Astrocyte of the hippocampus (primary cell): ENCODE data around the gene FSTL1.
A peak's percentile ranks its signal among the peaks of the same experiment; 100 is the strongest.

Experiments
- DNase-seq: peaks from one replicate; pipeline ENCODE4 v3.0.0; 2011; ENCODE audit warnings: low read depth, low spot score

The FSTL1 gene

DNA sequence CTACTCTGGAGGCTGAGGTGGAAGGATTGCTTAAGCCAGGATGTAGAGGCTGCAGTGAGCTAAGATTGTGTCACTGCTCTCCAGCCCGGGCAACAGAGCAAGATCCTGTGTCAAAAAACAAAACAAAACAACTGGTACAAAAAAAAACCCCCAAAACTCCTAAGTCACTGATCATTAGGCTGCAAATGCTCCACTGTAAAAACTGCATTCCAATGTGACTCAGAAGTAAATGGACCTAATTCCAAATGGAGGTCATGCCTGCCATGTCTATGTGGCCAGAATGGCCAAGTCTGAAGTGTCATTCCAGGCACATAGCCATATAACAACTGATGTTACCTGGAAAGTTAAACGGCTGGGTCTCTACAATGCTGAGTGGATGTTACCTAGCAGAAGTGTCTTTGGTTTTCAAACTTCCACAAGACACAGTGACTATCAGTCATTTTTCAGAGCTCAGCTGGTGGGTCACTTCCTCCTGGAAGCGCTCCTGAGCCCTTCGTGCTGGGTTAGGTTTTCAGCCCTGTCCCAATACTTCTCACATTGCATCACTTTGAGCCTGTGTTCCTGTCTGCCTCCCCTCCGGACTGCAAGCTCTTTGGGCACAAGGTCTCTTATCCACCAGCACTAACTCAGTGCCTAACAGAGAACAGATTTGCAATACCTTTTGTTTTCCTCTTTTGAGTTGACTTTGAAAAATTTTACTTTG, 10.6 kb downstream of the FSTL1 start:
- DNase-seq = no peak

DNA sequence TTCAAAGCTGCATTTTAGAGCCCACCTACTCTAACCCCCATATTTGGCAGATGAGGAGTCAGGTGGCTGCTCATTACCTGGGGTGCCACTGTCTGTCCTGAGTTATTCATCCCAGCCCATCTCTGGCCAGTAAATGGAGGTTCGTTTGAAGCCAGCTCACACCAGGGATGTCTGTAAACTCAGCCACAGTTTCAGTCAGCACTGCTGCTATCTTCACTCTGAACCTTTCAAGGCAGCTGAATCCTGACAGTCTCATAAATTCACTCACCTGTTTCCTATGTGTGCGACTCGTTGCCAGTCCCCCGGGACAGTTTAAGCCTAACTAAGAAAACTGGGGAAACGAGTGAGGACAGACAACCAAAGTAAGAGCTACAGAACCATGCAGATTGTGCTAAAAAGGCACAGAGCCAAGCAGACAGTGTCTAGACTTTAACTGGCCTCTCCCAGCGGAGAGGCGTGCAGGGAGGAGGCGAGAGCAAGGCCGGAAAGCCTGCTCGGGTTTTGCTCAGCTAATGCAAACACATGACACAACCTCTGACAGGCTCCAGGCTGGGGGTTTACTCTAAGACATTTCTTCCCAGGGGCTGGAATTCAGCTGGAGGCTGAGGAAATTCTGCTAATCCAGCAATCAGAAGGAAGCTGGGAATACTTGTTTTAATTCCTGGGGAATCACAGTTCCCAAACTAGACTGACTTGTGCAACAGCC, 12.0 kb downstream of the FSTL1 start:
- peak; percentile 84 for DNase-seq

DNA sequence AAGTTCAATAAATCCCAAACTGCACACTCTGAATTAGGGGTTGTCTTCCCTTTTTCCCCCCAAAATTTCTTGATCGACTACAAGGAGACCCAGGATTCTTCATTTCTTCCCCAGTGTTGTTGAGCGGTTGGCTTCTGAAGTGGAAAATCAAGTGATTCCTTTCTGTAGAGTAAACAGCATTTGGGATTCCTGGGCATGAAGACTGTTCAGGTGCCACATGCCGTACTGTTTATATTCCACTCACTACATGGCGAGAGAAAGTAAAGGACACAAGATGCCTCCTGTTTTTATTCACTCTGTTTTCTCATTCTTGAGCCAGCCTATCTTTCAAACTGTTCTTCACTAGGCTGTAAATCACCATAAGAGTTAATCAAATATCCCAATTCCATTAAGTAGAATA, 12.6 kb downstream of the FSTL1 start:
- DNase-seq = no peak

DNA sequence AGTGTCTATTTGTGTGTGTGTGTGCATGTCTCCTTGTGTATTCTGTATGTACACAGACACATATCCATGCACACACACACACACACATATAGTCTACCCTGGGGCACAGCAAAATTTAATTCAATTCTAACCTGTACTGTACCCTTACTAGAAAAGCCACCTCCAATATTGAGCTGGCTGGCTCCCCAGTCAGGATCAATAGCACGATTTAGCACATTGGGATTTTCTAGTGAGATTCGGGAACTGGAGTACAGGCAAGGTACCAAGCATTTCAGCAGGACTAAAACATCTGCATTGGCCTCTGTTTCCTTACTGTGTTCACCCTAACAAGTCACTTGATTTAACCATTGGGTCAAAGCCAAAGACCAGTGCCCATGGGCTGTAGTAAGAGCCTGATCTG, 13.2 kb downstream of the FSTL1 start:
- no peak for DNase-seq

DNA sequence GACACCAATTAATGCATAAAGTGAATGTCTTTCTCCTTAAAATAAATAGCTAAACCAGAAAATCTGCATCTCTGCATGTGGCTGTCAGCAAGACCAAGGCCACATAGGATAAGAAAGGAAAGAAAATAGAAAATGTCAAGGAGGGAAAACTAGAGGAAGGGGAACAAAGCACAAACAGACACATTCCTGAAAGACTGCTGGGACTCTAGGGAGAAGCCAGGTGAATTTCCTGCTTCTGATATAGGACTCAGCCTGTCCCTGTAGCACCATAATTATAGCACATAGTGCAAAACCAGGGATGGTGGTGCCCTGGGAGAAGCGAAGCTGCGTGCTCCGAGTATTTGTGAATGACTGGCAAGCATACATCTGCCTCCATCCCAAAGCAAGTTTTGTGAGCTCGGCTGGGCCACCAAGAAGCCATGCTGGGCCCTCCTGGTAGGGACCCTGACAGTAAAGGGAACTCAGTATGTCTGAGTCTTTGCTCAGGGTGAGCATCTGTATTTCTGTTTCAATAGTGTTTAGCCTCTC, 14.2 kb downstream of the FSTL1 start:
- no peak for DNase-seq

DNA sequence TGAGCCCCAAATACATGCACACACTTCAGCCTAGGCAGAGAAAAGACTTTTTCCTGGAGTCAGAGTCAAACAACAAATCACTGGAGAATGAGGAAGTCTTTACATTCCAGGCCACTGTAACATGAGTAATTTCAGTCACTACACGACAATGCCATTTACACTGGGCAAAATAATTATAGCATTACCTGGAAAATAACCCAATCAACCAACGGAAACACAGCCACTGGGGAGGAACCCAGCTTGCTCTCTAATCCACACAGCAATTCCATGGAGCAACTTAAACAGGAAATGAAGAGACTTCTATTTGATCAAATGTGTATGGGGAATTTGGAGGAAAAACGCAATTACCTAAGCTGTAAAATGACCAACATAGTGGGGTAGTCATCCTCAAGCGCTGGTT, 15.2 kb downstream of the FSTL1 start:
- peak; percentile 77 for DNase-seq

DNA sequence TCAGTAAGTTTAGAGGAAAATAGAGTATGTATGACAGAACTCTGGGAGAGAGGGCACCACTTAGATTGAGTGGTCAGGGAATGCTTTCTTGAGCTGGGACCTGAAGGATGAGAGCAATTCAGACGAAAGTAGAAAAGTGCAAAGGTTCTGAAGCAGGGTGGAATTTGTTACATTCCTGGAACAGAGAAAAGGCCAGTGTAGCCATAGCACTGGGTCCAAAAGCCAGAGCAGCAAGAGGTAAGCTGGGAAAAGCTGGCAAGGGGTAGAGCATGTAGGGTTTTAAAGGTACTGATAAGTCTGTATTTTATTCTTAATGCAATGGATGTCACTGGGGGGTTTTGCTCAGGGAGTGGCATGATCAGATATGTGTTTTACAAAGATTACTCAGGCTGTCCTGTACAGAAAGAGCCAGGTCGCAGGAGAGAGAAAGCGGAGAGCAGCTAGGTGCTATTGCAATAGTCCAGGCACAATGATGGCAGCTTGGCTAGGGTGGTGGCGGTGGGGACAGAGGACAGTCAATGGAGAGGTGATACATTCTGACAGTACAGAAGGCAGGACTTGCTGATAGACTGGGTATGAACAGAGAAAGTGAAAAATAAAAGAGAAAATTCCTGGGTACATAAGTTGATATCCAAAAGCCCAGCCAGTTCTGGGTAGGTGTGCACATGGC, 17.0 kb downstream of the FSTL1 start:
- no peak for DNase-seq

DNA sequence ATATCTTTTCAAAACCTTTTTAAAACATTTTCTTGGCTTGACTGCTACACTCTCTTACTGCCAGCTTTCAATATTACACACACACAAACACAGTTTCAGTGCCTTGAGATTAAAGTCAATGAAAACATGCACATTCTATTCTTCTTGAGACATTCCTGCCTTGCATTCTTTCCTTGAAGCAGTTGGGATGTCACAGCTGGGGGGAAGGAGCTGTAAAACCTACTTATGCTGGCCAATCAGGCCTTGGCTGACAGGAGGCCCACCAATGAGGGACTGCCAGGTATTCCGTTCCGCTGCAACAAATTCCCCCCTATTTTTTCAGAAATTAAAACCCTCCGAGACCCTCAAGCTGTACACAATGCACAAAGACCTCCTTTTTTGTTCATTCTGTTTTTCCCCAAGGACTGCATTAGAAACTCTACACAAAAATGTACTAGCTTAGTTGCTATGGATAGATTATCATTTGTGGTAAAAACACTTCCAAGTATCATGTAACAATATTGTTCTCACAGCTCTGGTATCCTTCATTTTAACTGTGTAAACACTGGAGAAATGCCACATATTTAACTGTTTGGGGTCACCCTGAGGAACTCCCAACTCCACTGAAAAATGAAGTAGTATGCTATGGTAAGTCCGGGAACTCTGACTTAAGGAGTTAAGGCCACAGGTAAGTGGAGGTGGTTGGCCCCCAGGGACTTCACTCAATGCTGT, 18.5 kb downstream of the FSTL1 start:
- DNase-seq = peak; percentile 95

DNA sequence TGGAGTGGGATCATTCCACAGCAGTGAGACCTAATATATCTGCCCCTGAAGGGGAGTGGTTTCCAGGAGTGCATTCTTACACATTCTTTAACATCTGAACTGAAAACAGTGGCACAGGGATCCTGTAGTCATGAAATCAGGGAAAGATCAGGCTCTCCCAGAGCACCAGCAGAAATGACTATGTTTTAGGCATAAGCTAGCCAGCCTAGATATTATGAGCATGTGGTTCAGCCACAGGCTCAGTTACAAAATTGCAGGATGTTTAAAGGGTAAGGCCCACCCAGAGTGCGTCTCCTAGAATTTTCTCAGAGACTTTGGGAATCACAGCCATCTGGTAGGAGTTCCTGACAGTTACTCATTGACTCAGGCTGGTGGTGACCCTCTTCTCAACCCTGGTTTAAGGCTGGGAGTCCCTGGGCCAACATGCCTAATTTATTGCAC, 20.9 kb downstream of the FSTL1 start:
- peak; percentile 64 for DNase-seq

DNA sequence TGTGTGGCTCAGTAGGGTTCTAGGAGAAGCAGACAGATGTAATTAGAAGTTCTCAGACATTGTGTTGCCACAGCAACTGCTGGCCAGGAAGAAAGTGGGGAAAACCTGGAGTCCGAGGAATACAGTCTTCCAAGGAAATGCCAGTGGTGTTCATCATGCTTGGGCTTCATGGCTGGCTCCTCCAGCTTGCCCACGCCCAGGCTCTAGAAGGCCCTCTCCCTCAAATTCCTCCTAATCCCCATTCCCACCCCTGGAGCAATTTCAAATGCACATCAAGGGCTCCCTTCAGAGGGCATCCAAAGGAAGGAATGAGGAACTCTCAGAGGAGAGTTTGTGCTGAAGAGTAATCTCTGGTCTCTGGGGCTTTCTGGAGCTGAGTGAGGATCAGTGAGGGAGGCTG, 21.9 kb downstream of the FSTL1 start:
- no peak for DNase-seq

DNA sequence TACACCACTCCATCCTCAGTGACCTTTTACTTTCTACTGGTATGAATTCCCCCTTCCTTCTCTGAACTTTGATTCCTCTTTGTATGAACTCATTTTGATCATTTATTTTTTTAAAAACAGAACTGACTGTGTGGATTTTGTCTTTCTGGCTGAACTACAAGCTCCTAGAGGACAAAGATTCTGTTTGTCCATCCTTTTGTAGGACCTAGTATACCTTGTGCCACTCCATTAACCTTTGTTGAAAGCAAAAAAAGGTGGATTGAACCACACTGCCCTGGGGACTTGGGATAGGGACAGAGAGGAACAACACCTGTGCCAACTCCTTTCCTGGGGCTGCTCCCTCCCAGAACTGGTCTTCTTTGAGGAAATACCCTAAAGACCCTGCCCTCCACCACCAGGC, 23.6 kb downstream of the FSTL1 start:
- no peak for DNase-seq

DNA sequence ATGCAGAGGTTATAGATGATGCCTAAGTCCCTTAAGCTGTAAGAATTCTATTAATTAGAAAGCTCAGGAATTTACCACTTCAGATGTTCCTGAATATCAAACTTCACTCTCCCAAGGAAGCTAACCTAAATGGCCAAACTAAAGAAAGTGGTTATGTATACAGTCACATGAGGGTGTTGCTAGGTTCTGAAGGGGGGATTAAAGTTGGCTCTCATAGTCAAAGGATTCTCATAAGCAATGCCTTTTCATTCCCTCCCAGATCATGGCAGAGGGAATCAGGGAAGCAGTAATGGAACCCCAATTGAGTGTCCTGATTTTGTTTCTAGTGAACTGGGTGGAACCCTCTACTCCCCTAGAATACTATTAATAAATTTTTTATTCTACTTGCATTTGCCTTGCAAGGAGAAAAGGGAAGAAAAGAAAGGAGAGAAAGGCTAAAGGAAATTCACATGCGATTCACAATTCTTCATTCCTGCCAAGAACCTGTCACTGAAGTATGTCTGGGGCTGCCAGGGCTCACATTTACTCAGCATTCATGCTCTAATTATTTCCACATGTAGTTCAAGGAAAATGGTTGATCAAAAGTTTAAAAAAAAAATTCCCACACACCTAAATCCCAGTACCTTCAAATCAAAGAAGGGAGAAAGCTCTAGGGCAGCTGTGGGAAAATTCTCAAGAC, 25.1 kb downstream of the FSTL1 start:
- peak; percentile 93 for DNase-seq

DNA sequence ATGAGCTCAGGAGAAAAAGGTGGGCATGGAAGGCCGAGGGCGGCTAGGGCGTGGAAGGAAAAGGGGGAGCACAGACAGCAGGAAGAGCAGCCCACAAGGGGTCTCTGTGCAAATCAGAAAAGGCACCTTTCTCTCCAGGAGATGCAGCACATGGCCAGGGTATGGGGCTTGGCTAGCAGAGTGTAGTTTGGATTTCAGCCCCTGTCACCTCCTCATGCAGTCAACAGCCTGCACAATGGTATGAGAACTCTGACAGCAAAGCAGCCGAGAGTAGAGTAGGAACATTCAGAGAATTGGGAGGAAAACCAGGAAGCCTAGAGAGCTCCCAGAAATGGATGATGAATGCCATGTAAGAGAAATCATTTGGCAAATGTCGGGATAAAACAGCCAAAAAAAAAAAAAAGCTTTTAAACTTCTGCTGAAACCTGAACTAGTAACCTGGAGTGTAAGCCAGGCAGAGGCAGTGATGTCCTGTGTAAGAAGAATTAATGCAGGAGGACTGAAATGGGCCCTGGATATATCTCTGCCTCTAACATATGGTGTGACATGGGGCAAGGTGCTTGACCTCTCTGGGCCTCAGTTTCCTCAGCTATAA, 25.7 kb downstream of the FSTL1 start:
- no peak for DNase-seq

DNA sequence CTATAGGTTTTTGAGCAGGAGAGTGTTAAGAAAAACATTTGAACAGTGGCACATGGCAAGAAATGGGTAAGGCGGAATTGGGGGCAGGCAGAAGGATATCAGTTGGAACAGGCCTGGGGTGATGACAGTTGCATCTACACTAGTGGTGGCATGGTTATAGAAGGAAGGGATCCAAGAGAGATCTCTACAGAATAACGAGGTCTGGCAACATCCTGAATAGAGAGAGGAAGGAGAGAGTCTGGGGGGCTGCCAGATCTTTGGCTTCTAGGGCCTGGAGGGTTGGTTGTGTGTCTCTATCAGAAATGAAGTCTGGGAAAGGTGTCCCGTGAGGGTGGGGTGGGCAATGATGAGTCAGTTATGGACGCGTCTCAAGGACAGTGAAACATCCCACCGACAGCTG, 26.3 kb downstream of the FSTL1 start:
- no peak for DNase-seq

DNA sequence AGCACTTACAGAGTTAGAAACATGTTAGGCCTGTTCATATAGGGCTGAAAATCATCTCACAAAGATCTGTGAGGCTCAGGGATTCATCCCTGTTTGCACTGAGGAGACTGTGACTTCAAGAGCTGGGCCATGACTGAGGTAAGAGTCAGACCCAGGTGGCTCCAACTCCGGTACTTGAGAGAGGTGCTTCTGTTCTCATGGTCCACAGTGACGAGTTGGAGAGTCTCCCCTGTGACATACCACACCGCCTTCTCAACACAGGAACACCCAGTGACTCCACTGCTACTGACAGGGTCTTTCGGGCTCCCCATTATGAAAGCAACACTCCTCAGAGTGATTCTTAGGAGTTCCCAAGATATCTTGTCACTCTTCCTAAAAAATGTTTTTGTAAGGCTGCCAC, 27.4 kb downstream of the FSTL1 start:
- DNase-seq = no peak

DNA sequence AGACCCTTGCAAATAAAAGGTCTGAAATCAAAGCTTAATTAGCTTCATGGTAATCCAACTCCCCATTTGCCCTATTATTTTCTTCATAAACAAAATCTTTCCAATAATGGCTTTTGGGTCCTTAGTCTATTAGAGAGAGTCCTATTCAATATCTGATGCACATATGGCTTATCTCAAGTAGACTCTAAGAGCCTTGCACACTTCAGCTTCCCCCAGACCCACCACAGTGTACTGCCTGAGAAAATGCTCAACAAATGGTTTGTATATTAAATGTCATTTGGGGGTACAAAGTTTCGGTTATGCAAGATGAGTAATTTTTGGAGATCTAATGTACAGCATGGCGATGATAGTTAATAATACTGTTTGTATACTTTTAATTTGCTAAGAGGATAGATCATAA, 28.9 kb downstream of the FSTL1 start:
- no peak for DNase-seq

DNA sequence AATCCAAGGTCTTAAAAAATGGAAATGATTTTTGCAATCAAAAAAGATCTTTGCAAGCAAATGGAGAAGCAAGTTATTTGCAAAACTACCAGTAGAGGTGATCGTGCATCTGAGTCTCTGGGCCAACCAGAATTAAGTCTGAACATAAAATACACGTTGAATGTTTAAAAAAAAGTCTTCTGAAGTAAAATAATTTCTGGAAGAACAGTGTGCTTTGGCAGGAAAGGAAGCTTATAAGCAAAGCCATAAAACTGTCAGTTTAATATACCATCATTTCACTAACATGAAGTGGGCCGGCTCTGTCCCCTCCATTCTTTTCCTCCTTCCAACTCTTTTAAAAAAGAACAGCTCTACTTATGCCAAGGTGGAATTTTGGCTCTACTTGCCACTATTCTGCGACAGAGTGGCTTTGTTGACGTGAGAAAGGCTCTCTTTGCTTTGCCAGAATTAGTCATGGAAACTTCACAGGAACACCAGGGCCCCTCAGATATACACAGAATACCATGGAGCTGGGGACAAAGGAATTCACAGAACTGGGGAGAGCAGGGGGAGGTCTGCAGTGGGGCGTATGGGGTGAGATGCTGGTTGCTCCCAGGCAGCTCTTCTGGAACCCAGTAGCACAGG, 29.8 kb downstream of the FSTL1 start:
- peak; percentile 88 for DNase-seq

DNA sequence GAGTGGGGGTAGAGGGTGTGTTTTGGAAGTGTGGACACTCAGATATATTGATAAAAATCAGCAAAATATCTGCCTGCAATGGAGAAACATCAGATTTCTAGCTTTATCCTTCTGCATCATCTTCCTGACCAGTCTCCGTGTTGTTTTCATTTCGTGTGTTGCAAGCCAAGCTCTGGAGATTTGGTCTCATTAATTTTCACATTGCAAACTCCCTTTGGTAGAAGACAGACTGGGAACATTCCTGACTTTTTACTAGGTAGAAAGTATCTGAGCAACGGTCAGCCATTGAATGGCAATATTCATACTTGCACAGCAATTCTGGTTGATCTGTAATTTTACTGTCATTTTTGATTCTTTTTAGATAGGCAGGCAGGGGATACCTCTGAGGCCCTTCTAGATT, 30.4 kb downstream of the FSTL1 start:
- DNase-seq = peak; percentile 39

DNA sequence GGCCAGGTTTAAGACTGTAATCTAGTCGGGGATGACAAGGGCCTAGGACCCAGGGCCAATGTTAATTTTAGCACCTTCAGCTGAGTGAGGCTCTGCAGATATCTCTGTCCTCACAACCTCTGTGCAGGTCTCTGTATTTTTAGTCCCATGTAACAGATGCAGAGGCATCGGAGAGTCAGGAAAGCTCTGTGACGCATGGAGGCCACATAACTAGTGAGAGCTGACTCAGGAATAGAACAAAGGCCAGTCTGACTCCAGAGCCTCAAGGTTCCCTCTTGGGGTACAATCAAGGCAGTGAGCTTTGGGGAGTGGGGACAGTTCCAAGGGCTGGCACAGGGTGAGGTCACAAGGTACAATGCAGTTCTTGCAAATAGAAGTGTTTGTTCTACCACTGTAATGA, 31.0 kb downstream of the FSTL1 start:
- DNase-seq = peak; percentile 66

DNA sequence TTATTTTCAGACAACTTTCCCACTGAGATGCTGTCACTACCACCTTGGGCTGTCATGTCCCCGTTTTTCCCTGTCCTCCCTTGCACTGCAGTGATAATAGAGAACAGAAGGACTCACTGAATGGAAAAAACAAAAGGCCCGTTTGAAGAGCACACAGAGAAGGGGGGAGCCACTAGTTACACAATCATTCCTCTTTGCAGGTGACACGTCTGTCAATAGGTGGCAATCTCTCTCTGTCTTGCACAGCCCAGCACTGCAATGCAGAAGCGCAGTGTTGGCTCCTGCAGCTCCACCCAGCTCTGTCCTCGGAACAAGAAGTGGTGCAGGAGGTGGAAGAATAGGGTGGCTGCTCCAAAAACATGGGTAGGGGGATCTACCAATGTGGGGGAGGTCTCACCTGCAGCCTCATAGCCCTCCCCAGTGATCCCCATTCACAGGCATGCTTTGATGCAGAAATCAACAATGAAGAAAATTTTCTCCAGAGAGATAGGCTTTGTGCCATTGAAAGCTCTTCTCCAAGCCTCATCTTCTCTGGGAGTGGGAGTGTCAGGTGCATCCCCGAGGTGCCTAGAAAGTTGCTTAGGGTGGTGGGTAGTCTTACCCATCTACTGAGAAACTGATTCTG, 31.8 kb downstream of the FSTL1 start:
- peak; percentile 65 for DNase-seq
